Measurements from ENCODE around the gene CHAF1A. TPM values are rescaled to one million over a fixed set of nuclear protein-coding genes. Genes with fewer than 3 reads are reported as not detected.

The CHAF1A gene
- total RNA-seq, 1 donor from 2014 or later: 20.5 TPM

DNA sequence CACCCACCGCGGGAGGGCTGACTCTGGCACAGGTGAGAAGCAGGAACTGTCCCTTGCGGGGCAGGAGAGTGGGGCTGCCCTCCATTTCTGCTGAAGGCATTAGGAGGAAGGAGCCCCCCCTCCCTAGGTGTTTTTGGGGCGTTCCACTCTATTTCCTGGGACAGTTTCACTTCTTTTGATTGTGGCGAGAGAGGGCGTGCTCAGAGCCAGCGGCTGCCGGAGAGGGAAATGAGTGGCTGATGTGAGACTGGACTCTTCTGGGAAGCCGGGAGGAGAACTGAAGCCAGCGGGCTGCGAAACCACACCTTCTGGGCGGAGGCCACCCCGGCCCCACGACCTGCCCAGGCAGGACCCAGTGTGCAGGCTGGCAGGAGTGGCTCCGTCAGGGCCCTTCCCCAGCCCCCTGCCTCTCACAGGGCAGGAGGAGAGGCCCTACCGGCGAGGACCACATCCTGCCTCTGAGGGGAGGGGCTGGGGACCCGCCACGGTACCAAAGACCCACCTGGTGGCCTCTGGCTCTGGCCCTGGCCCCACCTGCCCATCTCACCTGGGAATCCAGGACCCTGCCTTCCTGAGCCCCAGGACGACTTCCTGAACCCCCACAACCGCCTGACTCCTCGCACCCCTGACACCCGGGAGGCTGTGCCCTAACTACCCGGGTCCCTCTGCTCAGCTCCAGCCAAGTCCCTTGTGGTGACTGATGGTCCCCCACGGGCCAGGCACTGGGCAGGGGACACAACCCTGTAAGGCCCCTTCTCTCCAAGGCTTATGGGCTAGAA is 33.1 kb upstream of the CHAF1A start:
- DNase-seq: no peak
- Mint-ChIP-seq H3K27me3 (ENCODE audit: unreplicated experiment) (peaks cover 30% of the 10 kb centered on the region), H3K9me3 (ENCODE audit: unreplicated experiment) (peaks cover 15% of the 10 kb centered on the region), H3K4me1 (ENCODE audit: low read depth, unreplicated experiment) (peaks cover 20% of the 10 kb centered on the region), H3K36me3 (ENCODE audit: unreplicated experiment) (no peaks in the 10 kb centered on the region), H3K4me3 (ENCODE audit: unreplicated experiment) (peak overlapping the region; percentile 30), H3K27ac (ENCODE audit: unreplicated experiment) (peak overlapping the region; percentile 78)
- TF ChIP-seq, protein P1, sequence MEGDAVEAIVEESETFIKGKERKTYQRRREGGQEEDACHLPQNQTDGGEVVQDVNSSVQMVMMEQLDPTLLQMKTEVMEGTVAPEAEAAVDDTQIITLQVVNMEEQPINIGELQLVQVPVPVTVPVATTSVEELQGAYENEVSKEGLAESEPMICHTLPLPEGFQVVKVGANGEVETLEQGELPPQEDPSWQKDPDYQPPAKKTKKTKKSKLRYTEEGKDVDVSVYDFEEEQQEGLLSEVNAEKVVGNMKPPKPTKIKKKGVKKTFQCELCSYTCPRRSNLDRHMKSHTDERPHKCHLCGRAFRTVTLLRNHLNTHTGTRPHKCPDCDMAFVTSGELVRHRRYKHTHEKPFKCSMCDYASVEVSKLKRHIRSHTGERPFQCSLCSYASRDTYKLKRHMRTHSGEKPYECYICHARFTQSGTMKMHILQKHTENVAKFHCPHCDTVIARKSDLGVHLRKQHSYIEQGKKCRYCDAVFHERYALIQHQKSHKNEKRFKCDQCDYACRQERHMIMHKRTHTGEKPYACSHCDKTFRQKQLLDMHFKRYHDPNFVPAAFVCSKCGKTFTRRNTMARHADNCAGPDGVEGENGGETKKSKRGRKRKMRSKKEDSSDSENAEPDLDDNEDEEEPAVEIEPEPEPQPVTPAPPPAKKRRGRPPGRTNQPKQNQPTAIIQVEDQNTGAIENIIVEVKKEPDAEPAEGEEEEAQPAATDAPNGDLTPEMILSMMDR (IDR thresholded peaks at IDR 0.05; ENCODE audit: partially characterized antibody, unreplicated experiment): no peak

DNA sequence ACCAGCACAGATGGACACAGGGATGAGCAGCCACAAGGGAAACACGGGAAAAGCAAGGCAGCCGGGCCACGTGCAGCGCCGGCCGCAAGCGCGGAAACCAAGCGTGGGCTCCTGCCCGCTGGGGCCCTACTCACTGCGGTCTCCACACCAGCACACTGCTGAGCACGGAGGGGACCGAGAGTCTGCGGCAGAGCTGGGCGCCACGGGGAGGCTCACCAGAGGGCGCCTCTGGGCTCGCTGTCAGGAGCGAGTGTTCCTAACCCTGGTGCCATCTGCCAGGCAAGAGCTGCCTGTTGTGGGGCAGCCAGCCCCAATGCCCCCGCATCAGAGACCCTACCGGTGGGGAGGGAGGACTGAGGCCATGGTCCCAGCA is 32.6 kb upstream of the CHAF1A start:
- Mint-ChIP-seq H3K27ac (ENCODE audit: unreplicated experiment) (peak overlapping the region; percentile 78), H3K9me3 (ENCODE audit: unreplicated experiment) (peaks cover 13% of the 10 kb centered on the region), H3K4me1 (ENCODE audit: low read depth, unreplicated experiment) (peaks cover 20% of the 10 kb centered on the region), H3K36me3 (ENCODE audit: unreplicated experiment) (no peaks in the 10 kb centered on the region), H3K27me3 (ENCODE audit: unreplicated experiment) (peaks cover 30% of the 10 kb centered on the region), H3K4me3 (ENCODE audit: unreplicated experiment) (peak overlapping the region; percentile 30)
- TF ChIP-seq, protein P1 (IDR thresholded peaks at IDR 0.05; ENCODE audit: partially characterized antibody, unreplicated experiment): no peak
- DNase-seq: peak; percentile 60

DNA sequence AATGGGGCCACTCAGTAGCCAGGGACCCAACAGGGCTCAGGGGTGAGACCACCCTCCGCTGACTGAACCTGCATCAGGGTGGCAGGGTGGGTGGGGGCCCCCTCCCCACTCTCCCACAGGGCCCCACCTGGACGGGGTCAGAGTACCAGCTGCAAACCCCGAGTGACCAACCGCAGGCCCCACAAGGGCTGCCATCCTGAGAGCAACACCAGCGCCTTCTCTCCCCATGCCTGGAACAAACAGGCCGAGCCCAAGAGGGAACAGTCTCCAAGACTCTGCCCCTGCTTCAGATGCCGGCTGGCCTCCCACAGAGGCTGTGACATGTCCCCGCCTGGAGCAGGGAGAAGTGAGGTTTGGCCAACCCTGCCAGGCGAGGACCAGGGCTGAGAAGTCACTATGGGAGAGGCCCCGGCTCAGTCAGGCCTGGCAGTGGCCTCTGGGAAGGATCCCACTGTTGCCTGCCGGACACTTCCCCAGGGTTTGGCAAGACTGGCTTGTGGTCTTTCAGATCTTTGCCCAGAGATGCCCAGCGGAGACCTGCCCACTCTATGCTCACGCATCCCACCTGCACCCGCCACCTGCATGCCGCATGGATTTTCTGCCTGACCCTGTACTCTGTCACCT is 31.9 kb upstream of the CHAF1A start:
- no peaks in the 10 kb centered on the region for H3K36me3 Mint-ChIP-seq (ENCODE audit: unreplicated experiment)
- H3K9me3 Mint-ChIP-seq (ENCODE audit: unreplicated experiment): peaks cover 13% of the 10 kb centered on the region
- TF ChIP-seq, protein P1 (IDR thresholded peaks at IDR 0.05; ENCODE audit: partially characterized antibody, unreplicated experiment): no peak
- peaks cover 30% of the 10 kb centered on the region for H3K27me3 Mint-ChIP-seq (ENCODE audit: unreplicated experiment)
- DNase-seq: no peak
- peaks cover 22% of the 10 kb centered on the region for H3K4me1 Mint-ChIP-seq (ENCODE audit: low read depth, unreplicated experiment)
- no peak overlapping the region for H3K27ac Mint-ChIP-seq (ENCODE audit: unreplicated experiment)
- H3K4me3 Mint-ChIP-seq (ENCODE audit: unreplicated experiment): no peak overlapping the region

DNA sequence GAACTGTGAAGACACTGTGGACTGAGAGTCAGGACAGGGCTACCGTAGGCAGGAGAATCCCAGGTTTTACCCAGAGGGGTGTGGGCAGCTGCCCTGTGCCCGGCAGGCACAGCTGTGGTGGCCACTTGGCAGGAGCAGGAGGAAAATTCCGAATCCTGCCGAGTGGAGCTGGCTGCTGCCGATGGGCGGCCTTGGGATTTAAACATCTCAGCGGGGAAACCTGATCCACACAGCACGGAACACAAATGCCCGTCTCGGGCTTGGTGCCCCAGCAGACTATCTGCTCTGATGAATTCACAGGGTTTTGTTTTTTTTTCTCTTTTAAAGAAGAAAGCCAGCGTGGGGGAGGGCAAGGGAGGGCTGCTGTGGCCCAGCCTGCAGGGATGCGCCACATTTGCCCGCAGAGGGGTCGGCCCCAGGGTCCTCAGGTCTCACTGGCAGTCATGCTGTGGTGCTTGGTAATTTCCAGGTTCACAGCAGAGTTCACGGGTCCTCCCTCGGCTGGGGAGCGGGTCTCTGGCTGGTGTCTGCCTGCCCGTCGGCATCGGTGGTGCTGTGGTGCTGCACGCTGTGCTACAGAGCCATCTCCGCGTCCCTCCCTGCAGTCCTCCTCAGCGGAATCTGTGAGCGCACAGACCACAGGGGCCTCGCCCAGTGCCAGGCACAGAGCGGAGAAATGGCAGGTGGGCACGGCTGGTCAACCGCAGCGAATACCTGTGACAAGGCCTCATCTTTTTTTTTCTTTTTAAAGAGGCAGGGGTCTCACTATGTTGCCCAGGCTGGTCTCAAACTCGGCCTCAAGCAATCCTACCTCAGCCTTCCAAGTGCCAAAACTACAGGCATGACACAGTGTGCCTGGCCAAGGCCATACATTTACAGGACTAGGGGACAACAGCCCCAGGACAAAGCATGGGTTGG is 30.9 kb upstream of the CHAF1A start:
- H3K27ac Mint-ChIP-seq (ENCODE audit: unreplicated experiment): no peak overlapping the region
- H3K27me3 Mint-ChIP-seq (ENCODE audit: unreplicated experiment): peaks cover 26% of the 10 kb centered on the region
- no peak overlapping the region for H3K4me3 Mint-ChIP-seq (ENCODE audit: unreplicated experiment)
- no peaks in the 10 kb centered on the region for H3K36me3 Mint-ChIP-seq (ENCODE audit: unreplicated experiment)
- DNase-seq: no peak
- TF ChIP-seq, protein P1 (IDR thresholded peaks at IDR 0.05; ENCODE audit: partially characterized antibody, unreplicated experiment): no peak
- peaks cover 31% of the 10 kb centered on the region for H3K4me1 Mint-ChIP-seq (ENCODE audit: low read depth, unreplicated experiment)
- H3K9me3 Mint-ChIP-seq (ENCODE audit: unreplicated experiment): peaks cover 10% of the 10 kb centered on the region

Measured in glutamatergic neuron (in vitro differentiated cells).